HK-2 (cell line): Measurements from ENCODE around the gene CLEC2L.

Experiments
- DNase-seq: peaks from one replicate; pipeline ENCODE4 v3.0.0-alpha.2; 2018; ENCODE audit not compliant: unreplicated experiment

Gene CLEC2L

DNA sequence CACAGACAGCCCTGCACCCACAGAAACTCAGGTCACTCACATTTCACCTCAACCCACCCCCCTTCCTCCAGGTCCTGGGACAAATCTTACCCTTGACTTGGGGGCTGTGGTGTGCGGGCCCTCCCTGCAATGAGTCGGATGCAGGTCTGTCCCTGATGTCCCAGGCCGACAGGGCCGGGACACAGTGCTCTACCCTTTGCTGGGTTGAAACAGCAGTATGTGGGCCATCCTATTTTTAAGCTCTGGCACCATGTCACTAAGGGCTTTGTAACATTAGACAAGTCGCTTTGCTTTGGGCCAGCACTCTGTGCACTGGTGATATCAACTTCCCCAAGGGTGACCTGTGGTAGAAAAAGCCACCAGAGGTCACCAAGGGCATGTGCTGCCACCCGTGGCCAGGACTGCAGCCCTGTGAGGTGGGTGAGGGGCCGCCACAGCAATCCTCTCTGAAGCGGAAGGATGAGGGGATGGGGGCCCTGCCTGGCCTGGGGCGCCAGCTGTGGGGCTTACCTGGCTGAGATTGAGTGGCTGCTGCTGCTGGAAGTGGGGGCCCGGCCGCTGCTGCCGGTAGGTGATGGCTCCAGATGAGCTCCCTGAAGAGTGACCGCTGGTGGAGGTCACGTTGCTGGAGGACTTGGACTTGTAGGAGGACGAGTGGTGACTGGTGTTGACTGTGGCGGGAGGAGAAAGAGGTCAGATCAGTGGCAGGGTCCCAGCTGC is 51.3 kb downstream of the CLEC2L start:
- DNase-seq = no peak

DNA sequence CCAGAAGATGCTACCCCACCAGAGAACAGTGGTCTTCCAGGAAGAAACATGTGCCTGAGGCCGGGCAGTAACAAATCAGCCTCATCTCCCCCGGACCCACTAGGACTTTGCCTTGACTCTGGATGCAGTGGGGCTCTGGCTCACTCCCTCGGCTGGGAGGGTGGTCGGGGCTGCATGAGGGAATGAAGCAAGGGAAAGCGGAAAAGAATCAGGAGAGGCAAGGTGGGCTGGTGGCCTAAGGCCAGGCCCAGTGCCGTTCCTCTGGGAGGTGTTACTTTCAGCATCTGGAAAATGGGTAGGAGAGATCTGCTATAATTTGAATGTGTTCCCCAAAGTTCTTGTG is 51.8 kb downstream of the CLEC2L start:
- no peak for DNase-seq

DNA sequence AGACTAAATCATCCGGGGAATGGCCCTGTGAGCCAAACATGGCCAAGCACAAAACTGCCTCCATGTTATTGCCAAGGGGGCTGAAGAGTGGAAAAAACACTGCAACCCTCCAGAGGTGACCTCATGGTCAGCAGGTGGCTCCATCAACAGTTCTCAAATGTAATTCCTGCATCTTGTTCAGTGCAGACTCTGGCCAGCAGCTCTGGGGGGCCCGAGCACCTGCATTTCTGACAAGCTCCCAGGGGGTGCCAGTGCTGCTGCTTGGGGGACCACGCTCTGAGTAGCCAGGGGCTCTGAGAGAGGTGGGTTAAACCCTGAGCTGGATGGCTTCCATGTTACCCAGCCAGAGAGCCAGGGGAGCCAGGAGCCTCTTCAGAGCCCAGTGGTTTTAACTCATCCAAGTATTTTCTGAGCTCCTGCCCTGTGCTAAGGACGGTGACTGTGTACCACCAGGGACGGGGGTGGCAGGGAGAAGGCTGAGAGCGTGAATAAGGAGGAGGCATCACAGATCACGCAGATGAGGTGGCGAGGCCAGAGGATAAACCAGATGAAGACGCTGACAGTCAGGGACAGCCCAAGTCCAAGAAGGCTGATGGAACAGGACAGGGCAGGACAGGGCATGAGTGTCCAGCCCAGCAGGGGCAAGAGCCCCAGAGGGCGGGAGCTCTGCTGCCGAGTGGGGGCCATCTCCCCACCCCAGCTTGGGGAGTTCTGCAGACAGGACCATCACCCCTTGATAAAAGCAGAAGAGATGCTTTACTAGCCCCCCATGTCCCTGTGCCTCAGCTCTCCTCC is 52.9 kb downstream of the CLEC2L start:
- DNase-seq = no peak

DNA sequence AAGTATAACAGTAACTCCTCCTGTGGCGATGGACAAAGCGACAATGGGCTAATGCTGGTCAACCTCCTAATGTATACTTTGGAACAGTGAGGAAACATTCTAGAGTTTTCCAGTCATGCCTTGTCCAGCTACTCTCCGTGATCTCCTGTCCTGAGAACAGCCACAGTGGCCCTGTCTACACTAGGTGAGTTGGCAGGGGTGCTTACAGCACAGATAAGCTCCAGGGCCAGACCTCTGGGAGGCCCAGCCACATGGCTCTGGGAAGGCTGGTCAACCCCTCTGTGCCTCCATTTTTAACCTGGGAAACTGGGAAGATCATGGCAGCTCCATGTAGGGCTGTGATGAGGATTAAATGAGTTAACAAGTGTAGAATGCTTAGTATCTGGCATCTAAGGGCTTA is 57.0 kb downstream of the CLEC2L start:
- DNase-seq = no peak

DNA sequence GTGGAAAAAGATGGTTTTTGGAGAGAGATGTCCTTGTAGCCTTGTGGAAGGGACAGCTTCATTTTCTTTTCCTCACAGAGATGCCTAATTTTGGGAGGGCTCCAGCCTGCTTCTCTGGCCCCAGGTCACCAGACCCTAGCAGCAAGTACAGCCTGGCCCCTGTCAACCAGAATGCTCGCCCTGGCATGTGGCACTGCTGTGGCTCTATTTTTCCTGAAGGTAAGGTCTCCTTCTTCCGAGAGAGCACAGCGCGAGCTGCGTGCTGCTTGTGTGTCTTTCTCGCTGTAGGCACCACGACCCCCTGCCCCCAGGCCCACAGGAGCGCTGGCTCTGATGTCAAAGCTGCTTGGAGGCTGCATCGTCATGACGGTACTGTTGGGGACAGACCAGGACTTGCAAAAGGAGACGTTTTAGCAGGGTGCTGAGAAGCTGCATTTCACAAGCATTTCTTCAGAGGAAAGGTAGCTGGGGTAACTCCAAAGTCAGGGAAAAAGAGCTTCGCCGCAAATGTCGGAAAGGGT is 58.7 kb downstream of the CLEC2L start:
- no peak for DNase-seq

DNA sequence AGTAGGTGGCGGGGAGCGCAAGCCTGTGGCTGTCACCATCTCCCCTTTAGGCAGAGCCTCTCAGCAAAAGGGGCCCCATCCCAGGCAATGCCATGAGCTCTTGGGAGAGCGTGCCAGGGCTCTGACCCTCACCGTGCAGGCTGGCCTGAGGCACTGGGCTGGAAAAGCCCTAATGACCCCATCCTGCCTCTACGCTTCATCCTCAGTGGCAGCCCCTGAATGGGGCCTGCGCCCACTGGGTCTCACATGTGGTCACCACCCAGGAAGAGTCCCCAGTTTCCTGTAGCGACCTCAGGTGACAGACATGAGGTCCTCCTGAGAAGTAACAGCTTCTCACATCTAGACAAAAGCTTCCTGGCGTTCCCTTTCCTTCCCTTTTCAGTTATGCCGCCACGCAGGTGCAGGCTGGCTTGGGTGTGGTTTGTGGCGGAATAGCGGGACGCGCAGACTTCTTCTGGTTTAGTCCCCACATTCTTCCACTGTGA is 59.2 kb downstream of the CLEC2L start:
- DNase-seq = no peak

- DNase-seq = no peak
Observed at GRCh38 chr7:139583826-139584553, 60.5 kb downstream of the CLEC2L start.

GRCh38 chr7:139585042-139585441 is 61.6 kb downstream of the CLEC2L start:
- DNase-seq = no peak

DNA sequence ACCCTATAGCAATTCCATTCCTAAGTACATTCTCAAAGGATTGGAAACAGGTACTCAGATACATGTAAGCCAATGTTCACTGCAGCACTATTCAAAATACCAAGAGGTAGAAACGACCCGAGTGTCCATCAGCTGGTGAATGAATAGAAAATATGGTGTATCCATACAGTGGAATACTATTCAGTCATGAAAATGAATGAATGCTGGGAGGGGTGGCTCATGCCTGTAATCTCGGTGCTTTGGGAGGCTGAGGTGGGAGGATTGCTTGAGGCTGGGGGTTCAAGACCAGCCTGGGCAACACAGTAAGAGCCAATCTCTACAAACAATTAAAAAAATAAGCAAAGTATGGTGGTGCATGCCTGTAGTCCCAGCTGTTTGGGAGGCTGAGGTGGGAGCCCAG is 62.8 kb downstream of the CLEC2L start:
- no peak for DNase-seq

DNA sequence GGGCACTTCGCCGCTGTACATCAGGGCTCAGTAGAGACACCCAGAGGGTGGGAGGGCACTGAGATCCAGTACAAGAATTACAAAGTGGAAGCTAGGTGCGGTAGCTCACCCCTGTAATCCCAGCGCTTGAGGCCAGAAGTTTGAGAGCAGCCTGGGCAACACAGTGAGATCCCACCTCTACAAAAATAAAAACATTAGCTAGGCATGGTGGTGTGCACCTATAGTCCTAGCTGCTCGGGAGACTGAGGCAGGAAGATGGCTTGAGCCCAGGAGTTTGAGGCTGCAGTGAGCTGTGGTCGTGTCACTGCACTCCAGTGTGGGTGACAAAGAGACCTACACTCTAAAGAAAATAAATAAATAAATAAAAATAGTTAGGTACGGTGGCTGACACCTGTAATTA is 64.0 kb downstream of the CLEC2L start:
- DNase-seq = no peak

DNA sequence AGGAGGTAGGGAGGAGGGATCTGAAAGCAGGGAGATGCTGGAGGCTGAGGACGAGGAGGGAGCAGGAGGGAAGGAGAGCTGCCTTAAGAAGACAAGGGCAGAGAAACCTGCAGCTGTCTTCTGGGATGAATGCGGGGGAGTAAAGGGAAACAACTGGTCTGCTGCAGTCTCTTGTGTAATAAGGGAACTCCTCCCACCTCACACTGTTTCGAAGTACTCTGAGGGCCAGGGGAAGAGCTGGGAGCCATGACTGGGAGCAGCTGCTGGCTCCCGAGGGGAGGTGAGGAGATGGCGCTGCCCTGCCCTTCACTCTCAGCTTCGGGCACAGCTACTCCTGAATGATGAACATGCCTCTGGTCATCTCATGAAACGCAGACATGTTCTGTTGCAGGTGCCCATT is 65.1 kb downstream of the CLEC2L start:
- no peak for DNase-seq

- no peak for DNase-seq
Observed at GRCh38 chr7:139589474-139589873, 66.0 kb downstream of the CLEC2L start.

- DNase-seq = no peak
Observed at GRCh38 chr7:139591550-139592195, 68.2 kb downstream of the CLEC2L start.

DNA sequence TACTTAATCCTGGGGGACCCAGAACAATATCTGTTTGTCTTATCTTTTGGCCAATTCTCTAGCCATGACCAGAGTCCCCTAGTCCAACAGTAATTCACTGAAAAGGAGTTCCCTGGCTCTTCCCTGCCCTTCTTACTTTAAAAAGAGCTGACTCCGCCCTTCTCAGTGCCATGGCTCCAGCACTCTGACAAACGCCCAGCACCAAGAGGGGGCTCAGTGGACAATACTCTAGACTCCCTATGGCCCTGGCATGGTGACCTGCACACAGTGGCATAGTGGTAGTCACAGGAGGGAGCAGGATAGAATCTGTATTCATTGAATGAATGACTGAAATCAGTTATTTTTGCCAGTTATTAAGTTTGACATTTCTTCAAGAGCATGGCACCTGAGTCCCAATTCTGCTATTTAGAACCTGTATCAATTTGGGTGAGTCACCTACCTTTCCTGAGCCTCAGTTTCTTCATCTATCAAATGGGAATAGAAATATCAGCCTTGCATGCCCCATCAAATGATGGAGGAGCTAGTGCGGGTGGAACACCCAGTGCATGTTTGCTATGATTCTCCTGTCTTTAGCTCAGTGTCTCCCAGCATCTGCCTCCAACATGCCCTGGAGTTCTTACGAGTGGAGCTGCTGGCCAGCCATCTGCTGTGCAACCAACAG is 69.4 kb downstream of the CLEC2L start:
- no peak for DNase-seq

- DNase-seq = no peak
Observed at GRCh38 chr7:139594090-139594489, 70.6 kb downstream of the CLEC2L start.
